Transverse colon (tissue), 4 donors: ENCODE measurements around the gene AAMP. TPM values are rescaled to one million over a fixed set of nuclear protein-coding genes. Genes with fewer than 3 reads are reported as not detected.

Experiments used
- DNase-seq: peaks from one replicate; pipeline ENCODE4 v3.0.0-alpha.2; 2019
- H3K27ac ChIP-seq, 4 donors: fragments of 200-600 bp; sonication (generic); 2 replicates each; pipeline ENCODE4 v1.5.1; 2016 to 2018; ENCODE audit warnings: inconsistent platforms in 4 of 4
- H3K27me3 ChIP-seq: fragments of 200-600 bp; sonication (generic); 2 replicates; pipeline ENCODE4 v1.5.1; 2017; ENCODE audit warnings: inconsistent platforms
- H3K36me3 ChIP-seq, 4 donors: fragments of 200-600 bp; sonication (generic); 2 replicates each; pipeline ENCODE4 v1.5.1; 2017 to 2019; ENCODE audit warnings: inconsistent platforms in 4 of 4
- H3K4me1 ChIP-seq, 4 donors: fragments of 200-600 bp; sonication (generic); 2 replicates each; pipeline ENCODE4 v1.5.1; 2017 to 2020; ENCODE audit warnings: inconsistent platforms in 4 of 4
- H3K4me3 ChIP-seq, 4 donors: fragments of 200-600 bp; sonication (generic); 1 replicate in 1 of 4; 2 replicates in 3 of 4; pipeline versions ENCODE4 v1.5.1 to v1.6.1; 2017 to 2019; ENCODE audit warnings: inconsistent platforms in 4 of 4
- H3K9me3 ChIP-seq, 2 donors: fragments of 200-600 bp; sonication (generic); 2 replicates each; pipeline ENCODE4 v1.5.1; 2017 to 2019; ENCODE audit warnings: inconsistent platforms in 2 of 2
- EP300 ChIP-seq: sonication (generic); formaldehyde crosslinking; IDR thresholded peaks from one replicate; pipeline ENCODE4 v1.6.1; 2017; ENCODE audit warnings: antibody characterized with exemption, low read depth
- POLR2A ChIP-seq: fragments of 450-650 bp; IDR thresholded peaks from one replicate; pipeline ENCODE4 v1.6.1; 2016; ENCODE audit warnings: antibody characterized with exemption, mild to moderate bottlenecking, moderate library complexity
- POLR2AphosphoS5 ChIP-seq, 3 donors: sonication (generic); formaldehyde crosslinking; IDR thresholded peaks; one replicate each; pipeline ENCODE4 v1.6.1; 2016; ENCODE audit warnings: antibody characterized with exemption in 3 of 3
- WGBS, 2 donors: methylation state at CpG; one replicate each; pipeline ENCODE4 v1.1.5; 2018; ENCODE audit warnings: low coverage in 1 of 2; 5-methylcytosine and 5-hydroxymethylcytosine counted together
- in situ Hi-C, 4 donors: fragments of 200-750 bp; cut with MboI; loops; one replicate each; pipeline versions ENCODE4 v1.15.0 to v1.15.1; 2017; ENCODE audit warnings: low sequenced_read_pairs in 3 of 4, low pct_ligation_motif_present in 1 of 4, low pct_unique_long_range_greater_than_20kb in 1 of 4
- intact Hi-C: fragments of 100-400 bp; cut with DNase I; formaldehyde crosslinking; loops from one replicate; pipeline ENCODE4 v1.15.1; 2023; ENCODE audit warnings: low total_unique reads
- total RNA-seq, 4 donors: library from RNA; depleted of rRNA; stranded (reverse); fragments of >200 nt; gene quantifications; one replicate each; pipeline ENCODE4 v1.1.0, GENCODE V29; 2016
- TF ChIP-seq, protein P1 (sequence below), 5 experiments: fragments of 200-600 bp in 3 of 5; fragments of 450-650 bp in 2 of 5; sonication (generic) in 3 of 5; IDR thresholded peaks; 1 replicate in 2 of 5; 2 replicates in 3 of 5; pipeline ENCODE4 v1.5.1; 2016 to 2017; ENCODE audit warnings: antibody characterized with exemption in 5 of 5, inconsistent platforms in 3 of 5, mild to moderate bottlenecking in 2 of 5, moderate library complexity in 1 of 5

The AAMP gene
- total RNA-seq, 4 donors from 2014 or later: 96.9 to 466 (median 174) TPM

DNA sequence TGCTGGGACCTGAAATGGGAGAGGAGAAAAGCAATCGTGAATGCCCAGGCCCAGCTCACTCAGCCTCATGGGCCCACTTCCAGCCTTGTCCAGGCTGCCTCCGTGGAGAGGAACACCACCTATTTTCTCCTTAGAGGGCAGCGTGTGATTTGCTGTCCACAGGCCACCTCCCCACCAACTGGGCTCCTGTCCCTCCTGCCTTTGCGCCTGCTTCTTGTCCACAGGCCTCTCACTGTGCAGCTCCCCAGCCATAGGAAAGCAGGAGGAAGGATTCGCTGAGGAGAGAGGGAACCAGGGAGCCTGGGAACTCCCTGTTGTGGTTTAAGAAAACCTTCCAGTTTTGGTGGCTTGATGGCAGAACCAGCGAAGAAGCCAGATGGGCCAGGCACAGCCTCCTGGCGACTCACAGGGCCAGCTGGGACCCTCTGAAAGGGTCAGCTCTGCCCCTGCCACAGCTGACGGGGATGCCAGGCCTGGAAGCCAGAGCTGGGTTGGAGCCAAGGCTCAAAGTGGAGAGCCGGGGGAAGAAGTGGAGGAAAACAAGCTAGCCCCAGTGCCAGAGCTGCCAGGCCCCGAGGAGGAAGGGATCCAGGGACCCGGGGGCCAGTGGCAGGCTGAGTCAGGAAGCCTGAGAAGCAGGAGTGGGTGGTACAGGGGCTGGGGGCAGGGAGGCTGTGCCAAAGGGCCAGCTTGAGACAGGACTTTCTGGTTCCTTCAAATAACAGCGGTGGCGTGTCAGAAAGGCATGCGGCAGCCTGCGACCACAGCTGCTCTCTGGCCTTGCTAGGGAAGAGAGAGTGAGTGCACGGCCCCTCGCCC lies 12.4 kb upstream of the AAMP start:
- peaks cover 45 to 63% (median 59%) of the 10 kb centered on the region in 4 donors for H3K4me1 ChIP-seq
- no peaks in the 10 kb centered on the region for H3K27me3 ChIP-seq
- no peak for DNase-seq
- intact Hi-C loops: no loop called here
- H3K9me3 ChIP-seq: no peaks in the 10 kb centered on the region
- H3K36me3 ChIP-seq: peaks cover 0 to 40% (median 15%) of the 10 kb centered on the region in 4 donors
- peak overlapping the region in 1 of 4 donors; percentile 14 for H3K4me3 ChIP-seq
- 58% methylated on average over 13 of the region's 17 CpGs; no CpG with 5 or more reads in 1 of the 2 donors for WGBS, 2 donors
- H3K27ac ChIP-seq: peak overlapping the region; percentile 96 to 98 (median 98)
- in situ Hi-C loops: loop anchor here in 2 of 4 donors (25.0 kb wide), 1 partner anchor 105 kb away; the partner anchor contains the start of genes CTDSP1 (in 2 of the 2) and SLC11A1 (in 2 of the 2)
- TF ChIP-seq POLR2A (no peak), EP300 (no peak), POLR2AphosphoS5 (IDR thresholded peaks at IDR 0.05) (peak in 1 of 3 donors; percentile 42)
- TF ChIP-seq, protein P1, sequence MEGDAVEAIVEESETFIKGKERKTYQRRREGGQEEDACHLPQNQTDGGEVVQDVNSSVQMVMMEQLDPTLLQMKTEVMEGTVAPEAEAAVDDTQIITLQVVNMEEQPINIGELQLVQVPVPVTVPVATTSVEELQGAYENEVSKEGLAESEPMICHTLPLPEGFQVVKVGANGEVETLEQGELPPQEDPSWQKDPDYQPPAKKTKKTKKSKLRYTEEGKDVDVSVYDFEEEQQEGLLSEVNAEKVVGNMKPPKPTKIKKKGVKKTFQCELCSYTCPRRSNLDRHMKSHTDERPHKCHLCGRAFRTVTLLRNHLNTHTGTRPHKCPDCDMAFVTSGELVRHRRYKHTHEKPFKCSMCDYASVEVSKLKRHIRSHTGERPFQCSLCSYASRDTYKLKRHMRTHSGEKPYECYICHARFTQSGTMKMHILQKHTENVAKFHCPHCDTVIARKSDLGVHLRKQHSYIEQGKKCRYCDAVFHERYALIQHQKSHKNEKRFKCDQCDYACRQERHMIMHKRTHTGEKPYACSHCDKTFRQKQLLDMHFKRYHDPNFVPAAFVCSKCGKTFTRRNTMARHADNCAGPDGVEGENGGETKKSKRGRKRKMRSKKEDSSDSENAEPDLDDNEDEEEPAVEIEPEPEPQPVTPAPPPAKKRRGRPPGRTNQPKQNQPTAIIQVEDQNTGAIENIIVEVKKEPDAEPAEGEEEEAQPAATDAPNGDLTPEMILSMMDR (IDR thresholded peaks at IDR 0.05): no peak

DNA sequence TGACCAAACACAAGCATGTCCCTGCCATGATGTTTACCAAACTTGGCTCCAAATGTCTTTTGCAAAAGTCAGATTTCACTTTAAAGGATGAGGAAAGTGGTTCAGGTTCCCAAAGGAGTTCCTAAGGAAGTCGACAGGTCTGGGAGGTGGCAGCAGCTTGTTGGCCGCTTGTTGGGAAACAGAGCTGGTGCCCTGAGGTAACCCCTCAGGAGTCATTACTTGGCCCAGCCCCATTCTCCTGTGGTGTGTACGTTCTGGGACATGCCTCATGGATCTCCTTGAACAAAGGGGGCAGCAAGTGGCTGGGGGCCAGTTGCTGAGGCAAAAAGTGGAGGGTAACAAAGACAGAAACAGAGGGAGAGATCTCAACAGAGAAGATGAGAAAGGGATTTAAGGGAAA lies 11.5 kb upstream of the AAMP start:
- Histone ChIP-seq H3K36me3 (peaks cover 0 to 50% (median 19%) of the 10 kb centered on the region in 4 donors), H3K27ac (peak overlapping the region; percentile 96 to 98 (median 98)), H3K4me1 (peaks cover 40 to 54% (median 51%) of the 10 kb centered on the region in 4 donors), H3K4me3 (no peak overlapping the region), H3K9me3 (no peaks in the 10 kb centered on the region), H3K27me3 (no peaks in the 10 kb centered on the region)
- no peak for DNase-seq
- intact Hi-C loops (no loop called here), in situ Hi-C loops (loop anchor here in 2 of 4 donors (25.0 kb wide), 1 partner anchor 106 kb away; the partner anchor contains the start of genes CTDSP1 (in 2 of the 2) and SLC11A1 (in 2 of the 2))
- no peak for TF ChIP-seq EP300
- WGBS, 2 donors: 83% methylated on average over 2 to 3 of the region's 3 CpGs

DNA sequence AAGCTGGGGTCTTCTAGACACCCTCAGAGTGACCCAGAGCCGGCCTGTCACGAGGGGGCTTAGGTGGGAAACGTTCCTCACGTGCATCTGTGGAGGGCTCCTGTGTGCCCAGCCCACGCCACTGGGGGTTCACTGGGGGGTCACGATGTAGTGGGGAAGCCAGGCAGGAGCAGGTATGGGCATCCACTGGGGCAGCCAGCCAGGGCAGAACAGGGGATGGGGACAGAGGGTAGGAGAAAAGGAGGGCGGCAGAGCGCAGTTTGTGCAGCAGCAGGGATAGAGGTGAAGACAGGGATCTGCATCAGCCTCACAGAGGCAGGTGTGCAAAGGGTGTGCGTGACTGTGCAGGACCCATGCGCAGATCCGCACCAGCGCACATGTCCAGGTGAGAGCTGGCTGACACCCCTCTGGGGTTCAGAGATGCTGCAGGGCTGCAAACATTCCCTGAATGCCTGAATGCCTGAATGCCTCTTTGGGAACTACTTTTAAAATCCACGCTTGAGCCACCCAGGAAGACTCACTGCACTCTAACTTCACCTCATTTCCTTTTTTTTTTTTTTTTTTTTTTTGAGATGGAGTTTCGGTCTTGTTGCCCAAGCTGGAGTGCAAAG lies 10.4 kb upstream of the AAMP start:
- in situ Hi-C loops (loop anchor here in 2 of 4 donors (25.0 kb wide), 1 partner anchor 107 kb away; the partner anchor contains the start of genes CTDSP1 (in 2 of the 2) and SLC11A1 (in 2 of the 2)), intact Hi-C loops (no loop called here)
- no peak for TF ChIP-seq POLR2A
- TF ChIP-seq EP300: no peak
- TF ChIP-seq, protein P1 (IDR thresholded peaks at IDR 0.05): no peak
- no peak for TF ChIP-seq POLR2AphosphoS5 (IDR thresholded peaks at IDR 0.05)
- H3K4me1 ChIP-seq: peaks cover 29 to 43% (median 40%) of the 10 kb centered on the region in 4 donors
- H3K36me3 ChIP-seq: peaks cover 0 to 61% (median 23%) of the 10 kb centered on the region in 4 donors
- no peaks in the 10 kb centered on the region for H3K9me3 ChIP-seq
- H3K27ac ChIP-seq: no peak overlapping the region
- H3K4me3 ChIP-seq: no peak overlapping the region
- WGBS, 2 donors: 93 to 100% methylated on average over 8 to 14 of the region's 14 CpGs
- no peak for DNase-seq
- no peaks in the 10 kb centered on the region for H3K27me3 ChIP-seq

DNA sequence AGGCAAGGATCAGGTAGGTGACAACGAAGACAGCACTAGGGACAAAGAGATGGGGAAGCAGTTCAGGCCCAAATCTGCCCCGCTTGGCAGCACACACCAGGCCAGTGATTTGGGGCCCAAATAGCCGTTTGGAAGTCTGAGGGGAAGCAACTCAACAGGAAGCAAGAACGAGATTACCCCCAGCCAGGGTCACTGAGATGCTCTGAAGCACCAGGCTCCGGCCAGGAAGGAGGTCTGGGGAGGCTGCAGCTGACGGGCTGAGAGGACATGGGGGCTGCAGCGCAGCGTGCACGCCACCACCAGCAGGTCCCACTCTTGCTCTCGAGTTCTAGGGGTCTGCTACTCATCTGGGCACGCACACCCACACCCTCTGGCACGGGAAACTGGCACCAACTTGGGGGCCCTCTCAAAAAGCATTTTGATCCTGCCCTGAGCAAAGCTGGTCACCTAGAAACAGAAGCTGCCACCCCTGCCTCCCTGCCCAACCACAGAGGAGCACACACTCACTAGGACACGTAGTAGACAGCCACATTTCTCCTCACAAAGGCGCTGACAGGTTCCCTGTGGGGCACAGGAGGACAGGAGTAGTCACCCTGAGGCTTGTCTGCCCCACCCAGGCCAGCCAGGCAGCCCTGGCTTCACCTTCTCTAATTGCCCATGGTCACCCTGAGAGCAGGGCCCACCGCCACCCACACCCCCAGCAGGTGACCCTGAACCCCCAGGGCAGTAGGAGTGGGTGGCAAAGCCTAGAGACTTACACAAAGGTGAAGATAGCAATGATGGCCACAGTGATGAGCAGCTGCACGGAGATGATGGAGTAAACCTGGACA lies 8.8 kb upstream of the AAMP start:
- DNase-seq: no peak
- in situ Hi-C loops (loop anchor here in 2 of 4 donors (25.0 kb wide), 1 partner anchor 109 kb away; the partner anchor contains the start of genes CTDSP1 (in 2 of the 2) and SLC11A1 (in 2 of the 2)), intact Hi-C loops (no loop called here)

More for the DNA sequence above, 8.8 kb upstream of the AAMP start:
- no peak overlapping the region for H3K4me3 ChIP-seq
- H3K27me3 ChIP-seq: no peaks in the 10 kb centered on the region
- H3K36me3 ChIP-seq: peaks cover 0 to 68% (median 30%) of the 10 kb centered on the region in 4 donors
- 80 to 82% methylated on average over 2 to 11 of the region's 16 CpGs for WGBS, 2 donors
- peaks cover 17 to 42% (median 34%) of the 10 kb centered on the region in 4 donors for H3K4me1 ChIP-seq
- no peak for TF ChIP-seq EP300
- no peak for TF ChIP-seq POLR2A
- TF ChIP-seq, protein P1 (IDR thresholded peaks at IDR 0.05): no peak
- TF ChIP-seq POLR2AphosphoS5 (IDR thresholded peaks at IDR 0.05): no peak
- no peaks in the 10 kb centered on the region for H3K9me3 ChIP-seq
- no peak overlapping the region for H3K27ac ChIP-seq
